HG02623 (cell line): Measurements from ENCODE around the gene NLRP1.

Source experiments
- ATAC-seq: cut with Tn5 transposase; IDR thresholded peaks from one replicate; pipeline ENCODE4 v1.9.1; 2021; ENCODE audit warnings: moderate library complexity; ENCODE audit not compliant: unreplicated experiment

NLRP1 gene

DNA sequence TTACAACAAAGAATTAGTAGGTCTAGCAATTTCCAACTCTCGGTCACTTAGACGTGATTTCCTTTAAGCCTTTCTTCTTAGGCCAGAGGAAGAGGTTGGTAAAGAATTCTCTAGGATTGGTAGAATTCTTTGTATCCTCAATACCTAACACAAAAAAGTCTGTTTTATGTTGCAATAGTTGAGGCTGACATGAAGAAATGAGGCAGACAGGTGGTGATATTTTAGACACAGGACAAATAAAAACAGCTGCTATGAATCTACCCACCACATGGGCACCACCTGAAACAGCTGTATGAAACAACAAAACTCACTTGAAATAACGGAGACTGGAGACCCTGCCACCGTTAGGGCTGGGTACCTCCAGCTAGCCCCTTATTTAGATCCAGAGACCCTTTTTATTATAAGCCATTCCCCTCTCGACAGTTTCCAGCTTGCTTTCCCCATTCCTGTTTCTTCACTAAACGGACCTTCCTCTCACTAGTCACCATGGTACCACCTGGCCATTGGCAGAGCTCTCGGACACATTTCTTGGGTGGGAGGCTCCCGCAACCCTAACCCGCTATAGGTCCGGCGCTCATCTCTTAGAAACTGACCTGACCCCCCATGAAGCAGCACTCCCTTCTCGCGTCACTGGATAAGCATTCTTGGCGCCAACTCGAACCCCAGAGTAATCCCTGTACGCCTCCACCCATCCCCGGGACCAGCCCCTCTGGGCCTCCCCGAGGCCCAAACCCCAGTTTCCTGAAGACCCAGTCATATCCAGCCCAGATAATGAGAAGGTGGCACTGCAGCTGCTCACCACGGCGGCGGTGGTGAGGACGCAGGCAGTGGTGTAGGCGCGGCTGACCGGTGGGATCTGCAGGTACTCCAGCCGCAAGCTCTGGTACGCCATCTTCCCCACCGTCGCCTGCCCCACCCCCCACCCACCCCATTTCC, 98.8 kb downstream of the NLRP1 start, which contains the start of gene DERL2:
TSS of gene DERL2 (minus strand) at position 909 of the 936 bp plus-strand sequence. CDS start at position 892, 17 bp downstream.
- no peak for ATAC-seq

- no peak for ATAC-seq
Observed at GRCh38 chr17:5481451-5481850, 102.9 kb downstream of the NLRP1 start.

GRCh38 chr17:5480962-5481361, 103.3 kb downstream of the NLRP1 start:
- ATAC-seq = no peak

GRCh38 chr17:5478992-5479391, 105.3 kb downstream of the NLRP1 start:
- ATAC-seq = no peak

GRCh38 chr17:5473906-5474305, 110.4 kb downstream of the NLRP1 start:
- ATAC-seq = no peak

- no peak for ATAC-seq
Observed at GRCh38 chr17:5472511-5472910, 111.8 kb downstream of the NLRP1 start.

GRCh38 chr17:5468075-5468473, 116.2 kb downstream of the NLRP1 start:
- ATAC-seq = no peak

DNA sequence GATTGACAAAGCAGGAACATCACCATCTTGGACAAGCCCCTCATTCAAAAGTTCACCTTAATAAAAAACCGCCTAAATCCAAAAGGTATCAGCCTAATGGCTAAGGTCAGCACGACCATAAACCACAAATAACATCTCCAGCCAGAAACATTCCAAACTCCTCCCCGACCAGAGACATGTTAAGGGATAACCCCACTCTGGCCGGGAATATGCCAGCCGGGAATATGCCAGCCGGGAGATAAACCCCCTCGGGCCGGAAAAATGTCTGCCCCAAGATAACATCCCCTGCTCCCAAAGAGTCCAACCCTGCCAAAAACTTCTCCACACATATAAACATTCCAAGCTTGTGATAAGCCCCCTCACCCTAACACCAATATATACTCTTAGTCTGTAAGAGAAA, 116.9 kb downstream of the NLRP1 start:
- no peak for ATAC-seq

DNA sequence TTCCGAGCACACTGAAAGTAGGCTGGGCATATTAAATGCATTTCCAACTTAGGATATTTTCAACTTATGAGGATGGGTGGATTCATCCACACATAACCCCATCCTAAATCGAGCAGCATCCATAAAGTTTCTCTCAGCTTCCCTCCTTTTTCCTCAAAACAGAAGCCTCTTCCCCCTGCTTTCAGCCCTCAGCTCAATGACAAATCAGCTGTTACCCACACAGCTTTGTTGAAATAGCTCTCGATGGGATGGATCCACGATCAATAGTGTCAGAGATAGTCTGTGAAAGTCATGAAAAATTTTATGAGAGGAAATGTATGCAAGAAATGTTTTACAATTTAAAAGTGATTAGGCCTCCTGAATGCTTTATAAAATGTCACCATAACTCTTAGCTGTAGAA, 118.0 kb downstream of the NLRP1 start:
- ATAC-seq = no peak

- ATAC-seq = no peak
Observed at GRCh38 chr17:5464717-5465507, 119.4 kb downstream of the NLRP1 start.
